ENCODE results near the gene GCDH. TPM values are rescaled to one million over a fixed set of nuclear protein-coding genes. Genes with fewer than 3 reads are reported as not detected.
"Not testable (repeated sequence)": the region's sequence is repeated elsewhere in the genome, so short reads cannot be mapped to it uniquely, and the experiment has no call there.

GCDH gene
- total and polyA plus RNA-seq, 12 donors: 22.6 to 72.3 (median 45.1) TPM

DNA sequence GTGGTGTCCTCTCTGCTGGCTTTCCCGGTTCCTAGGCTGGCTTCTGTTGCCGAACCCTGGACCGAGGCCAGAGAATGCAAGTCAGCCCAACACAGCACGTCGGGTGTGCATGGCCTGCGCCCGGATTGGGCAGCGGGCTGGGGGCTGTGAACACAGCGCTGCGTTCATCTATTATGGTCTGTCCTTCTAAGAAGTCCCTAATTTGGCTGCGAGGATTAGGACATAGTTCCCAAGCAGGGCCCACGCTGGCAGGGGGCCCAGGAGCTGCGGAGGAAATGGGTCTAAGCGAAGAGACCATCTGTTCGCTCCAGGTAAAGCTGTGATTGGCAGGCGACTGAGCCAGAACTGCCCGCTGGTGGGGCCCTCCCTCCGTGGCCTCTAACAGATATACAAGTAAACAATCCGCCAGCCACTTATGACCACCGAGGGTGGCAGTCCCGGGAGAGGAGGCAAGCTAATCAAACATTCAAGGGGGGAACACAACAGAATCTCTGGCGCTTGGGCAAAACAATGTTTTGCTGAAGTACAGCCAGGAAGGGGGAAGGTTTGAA is 22.1 kb downstream of the GCDH start:
- intact Hi-C loops (cut with DNase I): no loop called here
- peak overlapping the region in 8 of 10 donors; percentile 2 to 40 (median 26) for H3K4me3 ChIP-seq

DNA sequence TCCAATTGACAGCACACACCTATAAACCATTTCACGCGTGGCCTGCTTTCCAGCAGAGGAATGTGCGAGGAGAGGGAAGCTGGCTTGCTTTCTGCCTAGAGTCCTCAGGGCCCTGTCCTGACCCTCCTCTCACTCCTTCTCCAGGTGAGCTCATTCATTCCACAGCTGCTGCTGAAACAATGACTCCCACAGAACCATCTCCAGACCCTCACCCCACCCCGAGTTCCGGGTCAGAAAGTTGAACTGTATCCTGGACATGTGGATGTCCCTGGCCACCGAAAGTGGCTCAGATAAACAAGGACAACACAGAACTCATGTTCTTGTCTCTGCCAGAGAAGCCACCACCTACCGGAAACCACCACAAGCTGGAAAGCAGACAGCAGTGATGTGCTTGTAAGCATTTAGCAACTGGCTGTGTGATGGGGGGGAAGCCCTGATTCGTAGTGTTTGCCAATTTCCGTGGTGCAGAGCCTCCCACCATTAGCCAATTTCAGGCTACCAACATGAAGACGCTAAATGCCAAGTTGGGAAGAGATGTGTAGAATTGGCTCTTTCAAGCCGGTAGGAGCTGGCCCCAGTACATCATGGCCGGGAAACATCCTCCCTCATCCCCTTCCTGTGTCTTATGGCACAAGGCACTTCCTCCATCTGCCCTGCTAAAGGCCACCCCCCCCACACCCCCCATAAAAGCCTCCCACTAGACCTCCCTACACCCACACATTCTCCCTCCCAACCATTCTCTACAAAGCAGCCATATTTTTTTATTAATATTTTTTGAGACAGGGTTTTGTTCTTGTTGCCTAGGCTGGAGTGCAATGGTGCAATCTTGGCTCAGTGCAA is 23.1 kb downstream of the GCDH start:
- intact Hi-C loops (cut with DNase I): no loop called here
- Histone ChIP-seq H3K27ac (peak overlapping the region in 9 of 10 donors; percentile 41 to 80 (median 67)), H3K27me3 (no peaks in the 10 kb centered on the region), H3K4me3 (no peak overlapping the region), H3K36me3 (no peaks in the 10 kb centered on the region), H3K4me1 (peaks cover 4 to 32% (median 25%) of the 10 kb centered on the region in 9 donors), H3K9me3 (no peaks in the 10 kb centered on the region)
- ATAC-seq (peak in 3 of 8 donors; percentile 14 to 28 (median 16)), DNase-seq (no peak)
- 45 to 52% methylated on average over 12 of the region's 12 CpGs for WGBS, 2 donors
- TF ChIP-seq, protein P1, sequence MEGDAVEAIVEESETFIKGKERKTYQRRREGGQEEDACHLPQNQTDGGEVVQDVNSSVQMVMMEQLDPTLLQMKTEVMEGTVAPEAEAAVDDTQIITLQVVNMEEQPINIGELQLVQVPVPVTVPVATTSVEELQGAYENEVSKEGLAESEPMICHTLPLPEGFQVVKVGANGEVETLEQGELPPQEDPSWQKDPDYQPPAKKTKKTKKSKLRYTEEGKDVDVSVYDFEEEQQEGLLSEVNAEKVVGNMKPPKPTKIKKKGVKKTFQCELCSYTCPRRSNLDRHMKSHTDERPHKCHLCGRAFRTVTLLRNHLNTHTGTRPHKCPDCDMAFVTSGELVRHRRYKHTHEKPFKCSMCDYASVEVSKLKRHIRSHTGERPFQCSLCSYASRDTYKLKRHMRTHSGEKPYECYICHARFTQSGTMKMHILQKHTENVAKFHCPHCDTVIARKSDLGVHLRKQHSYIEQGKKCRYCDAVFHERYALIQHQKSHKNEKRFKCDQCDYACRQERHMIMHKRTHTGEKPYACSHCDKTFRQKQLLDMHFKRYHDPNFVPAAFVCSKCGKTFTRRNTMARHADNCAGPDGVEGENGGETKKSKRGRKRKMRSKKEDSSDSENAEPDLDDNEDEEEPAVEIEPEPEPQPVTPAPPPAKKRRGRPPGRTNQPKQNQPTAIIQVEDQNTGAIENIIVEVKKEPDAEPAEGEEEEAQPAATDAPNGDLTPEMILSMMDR (IDR thresholded peaks at IDR 0.05): no peak

More for the DNA sequence above, 22.1 kb downstream of the GCDH start:
- no peaks in the 10 kb centered on the region for H3K27me3 ChIP-seq
- WGBS, 2 donors: 2 to 4% methylated on average over 22 of the region's 22 CpGs
- TF ChIP-seq, protein P1 (IDR thresholded peaks at IDR 0.05): no peak
- H3K27ac ChIP-seq: peak overlapping the region in 9 of 10 donors; percentile 41 to 80 (median 67)
- no peaks in the 10 kb centered on the region for H3K36me3 ChIP-seq
- H3K9me3 ChIP-seq: no peaks in the 10 kb centered on the region
- ATAC-seq (peak; percentile 77 to 92 (median 86)), DNase-seq (peak; percentile 71 to 75)
- H3K4me1 ChIP-seq: peaks cover 4 to 26% (median 20%) of the 10 kb centered on the region in 9 donors

DNA sequence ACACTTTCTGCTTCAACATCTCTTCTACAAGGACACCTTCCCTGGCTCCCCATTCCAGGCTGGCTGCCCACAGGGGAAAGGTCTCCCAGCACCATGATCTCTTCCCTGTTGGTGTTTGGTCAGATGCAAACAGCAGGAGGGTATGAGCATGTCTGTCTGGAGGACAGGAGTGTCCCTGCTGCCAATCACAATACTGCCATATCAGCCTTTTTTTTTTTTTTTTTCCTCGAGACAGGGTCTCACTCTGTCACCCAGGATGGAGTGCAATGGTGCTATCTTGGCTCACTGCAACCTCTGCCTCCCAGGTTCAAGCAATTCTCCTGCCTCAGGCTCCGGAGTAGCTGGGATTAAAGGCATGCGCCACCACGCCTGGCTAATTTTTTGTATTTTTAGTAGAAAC is 24.9 kb downstream of the GCDH start:
- intact Hi-C loops (cut with DNase I); H3K9me3 ChIP-seq; H3K27ac ChIP-seq; DNase-seq; ATAC-seq; H3K4me3 ChIP-seq; H3K36me3 ChIP-seq; H3K27me3 ChIP-seq: not testable (repeated sequence)
- peaks cover 4 to 39% (median 25%) of the 10 kb centered on the region in 9 donors for H3K4me1 ChIP-seq
- 84 to 93% methylated on average over 4 of the region's 4 CpGs for WGBS, 2 donors

DNA sequence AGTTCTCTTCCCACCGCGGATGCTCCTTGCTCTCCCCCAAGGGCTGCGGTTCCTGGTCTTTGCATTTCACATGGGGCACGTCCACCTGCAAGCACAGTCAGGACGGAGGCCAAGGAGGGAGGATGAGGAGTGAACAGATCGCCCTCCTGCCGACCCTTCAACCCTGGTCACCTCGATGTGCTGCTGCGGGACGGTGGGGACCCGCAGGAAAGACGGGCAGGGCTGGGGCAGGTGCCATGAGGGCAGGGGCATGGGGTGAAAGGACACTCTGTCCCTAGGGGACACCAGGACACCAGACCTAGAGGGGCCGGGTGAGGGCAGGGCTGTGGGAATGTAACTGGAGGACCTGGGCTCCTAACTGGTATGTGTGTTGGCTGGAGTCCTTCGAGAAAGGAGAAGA is 27.3 kb downstream of the GCDH start:
- TF ChIP-seq, protein P1 (IDR thresholded peaks at IDR 0.05): no peak
- intact Hi-C loops (cut with DNase I): no loop called here
- no peak overlapping the region for H3K4me3 ChIP-seq
- H3K9me3 ChIP-seq: no peaks in the 10 kb centered on the region
- H3K27ac ChIP-seq: no peak overlapping the region
- H3K27me3 ChIP-seq: no peaks in the 10 kb centered on the region
- no peak for DNase-seq
- H3K4me1 ChIP-seq: peaks cover 4 to 28% (median 14%) of the 10 kb centered on the region in 9 donors
- peaks cover 0 to 17% (median 11%) of the 10 kb centered on the region in 9 donors for H3K36me3 ChIP-seq
- peak in 1 of 8 donors; percentile 22 for ATAC-seq
- 94 to 95% methylated on average over 14 of the region's 14 CpGs for WGBS, 2 donors
